GM19452 (cell line): ENCODE results near the gene TXNDC2.

Experiments used
- ATAC-seq: cut with Tn5 transposase; IDR thresholded peaks from one replicate; pipeline ENCODE4 v1.9.1; 2021; ENCODE audit not compliant: unreplicated experiment

The TXNDC2 gene

GRCh38 chr18:9859232-9859631, 26.5 kb upstream of the TXNDC2 start:
- no peak for ATAC-seq

- ATAC-seq: no peak
Observed at GRCh38 chr18:9860682-9861081, 25.1 kb upstream of the TXNDC2 start.

- ATAC-seq: peak; percentile 86
Observed at GRCh38 chr18:9861157-9861556, 24.6 kb upstream of the TXNDC2 start.

- ATAC-seq: no peak
Observed at GRCh38 chr18:9861933-9862332, 23.8 kb upstream of the TXNDC2 start.

GRCh38 chr18:9862686-9863085, 23.1 kb upstream of the TXNDC2 start:
- no peak for ATAC-seq

- ATAC-seq: no peak
Observed at GRCh38 chr18:9863282-9863681, 22.5 kb upstream of the TXNDC2 start.

GRCh38 chr18:9865764-9866490, 19.8 kb upstream of the TXNDC2 start:
- no peak for ATAC-seq

GRCh38 chr18:9866627-9867026, 19.1 kb upstream of the TXNDC2 start:
- ATAC-seq: no peak

GRCh38 chr18:9867071-9867594, 18.6 kb upstream of the TXNDC2 start:
- ATAC-seq: no peak

GRCh38 chr18:9868857-9869714, 16.7 kb upstream of the TXNDC2 start:
- no peak for ATAC-seq

- peak; percentile 76 for ATAC-seq
Observed at GRCh38 chr18:9869715-9870430, 15.9 kb upstream of the TXNDC2 start.

- peak; percentile 31 for ATAC-seq
Observed at GRCh38 chr18:9870431-9871008, 15.3 kb upstream of the TXNDC2 start.

- no peak for ATAC-seq
Observed at GRCh38 chr18:9871244-9871746, 14.5 kb upstream of the TXNDC2 start.

GRCh38 chr18:9872823-9873222, 12.9 kb upstream of the TXNDC2 start:
- ATAC-seq: no peak

GRCh38 chr18:9874728-9875127, 11.0 kb upstream of the TXNDC2 start:
- ATAC-seq: no peak

- ATAC-seq: no peak
Observed at GRCh38 chr18:9876212-9876866, 9.4 kb upstream of the TXNDC2 start.

- no peak for ATAC-seq
Observed at GRCh38 chr18:9876867-9877654, 8.7 kb upstream of the TXNDC2 start.

GRCh38 chr18:9877655-9878014, 8.1 kb upstream of the TXNDC2 start:
- no peak for ATAC-seq

- no peak for ATAC-seq
Observed at GRCh38 chr18:9878095-9878494, 7.7 kb upstream of the TXNDC2 start.
